Liver (tissue), 9 donors: Measurements from ENCODE around the gene HEXIM2. TPM values are rescaled to one million over a fixed set of nuclear protein-coding genes. Genes with fewer than 3 reads are reported as not detected.

Experiments
- DNase-seq: peaks from one replicate; pipeline ENCODE4 v3.0.0-alpha.2; 2017; ENCODE audit warnings: low spot score
- H3K27ac ChIP-seq, 2 donors: one replicate each; pipeline ENCODE4 v1.7.0; 2013; ENCODE audit warnings: inconsistent platforms in 2 of 2, low read length in 2 of 2, control low read depth in 1 of 2, low read depth in 1 of 2, mild to moderate bottlenecking in 1 of 2
- H3K27me3 ChIP-seq, 4 donors: one replicate each; pipeline versions ENCODE4 v1.6.1 to v1.7.0; 2013; ENCODE audit warnings: low read length in 3 of 4, inconsistent platforms in 1 of 4, mild to moderate bottlenecking in 1 of 4, moderate library complexity in 1 of 4; ENCODE audit not compliant: control insufficient read depth in 4 of 4, insufficient read depth in 4 of 4
- H3K36me3 ChIP-seq, 4 donors: one replicate each; pipeline versions ENCODE4 v1.6.1 to v1.7.0; 2013; ENCODE audit warnings: low read length in 3 of 4, mild to moderate bottlenecking in 3 of 4, low read depth in 1 of 4, moderate library complexity in 1 of 4; ENCODE audit not compliant: control insufficient read depth in 4 of 4, insufficient read depth in 3 of 4
- H3K4me1 ChIP-seq, 4 donors: one replicate each; pipeline versions ENCODE4 v1.6.1 to v1.7.0; 2013; ENCODE audit warnings: low read length in 3 of 4, mild to moderate bottlenecking in 3 of 4, moderate library complexity in 1 of 4; ENCODE audit not compliant: control insufficient read depth in 4 of 4, insufficient read depth in 4 of 4
- H3K4me3 ChIP-seq, 3 donors: one replicate each; pipeline versions ENCODE4 v1.6.1 to v1.7.0; 2013; ENCODE audit warnings: low read length in 3 of 3, control low read depth in 1 of 3, low read depth in 1 of 3, mild to moderate bottlenecking in 1 of 3
- H3K9ac ChIP-seq, 2 donors: one replicate each; pipeline ENCODE4 v1.7.0; 2013; ENCODE audit warnings: low read length in 2 of 2, mild to moderate bottlenecking in 2 of 2, moderate library complexity in 2 of 2, control low read depth in 1 of 2, low read depth in 1 of 2
- H3K9me3 ChIP-seq, 4 donors: one replicate each; pipeline versions ENCODE4 v1.6.1 to v1.7.0; 2013; ENCODE audit warnings: low read length in 3 of 4; ENCODE audit not compliant: control insufficient read depth in 4 of 4
- EGR1 ChIP-seq, 2 donors: IDR thresholded peaks; 2 replicates each; pipeline ENCODE4 v1.6.1; 2016 to 2018; ENCODE audit warnings: antibody characterized with exemption in 2 of 2, low read depth in 2 of 2
- FOXA1 ChIP-seq: IDR thresholded peaks from 2 replicates; pipeline ENCODE4 v1.6.1; 2016; ENCODE audit warnings: antibody characterized with exemption
- FOXA2 ChIP-seq: IDR thresholded peaks from 2 replicates; pipeline ENCODE4 v1.6.1; 2016; ENCODE audit warnings: antibody characterized with exemption
- GABPA ChIP-seq, 2 donors: IDR thresholded peaks in 1 of 2; conservative IDR thresholded peaks in 1 of 2; 2 replicates each; pipeline ENCODE4 v1.6.1; 2016; ENCODE audit warnings: antibody characterized with exemption in 2 of 2, mild to moderate bottlenecking in 1 of 2, moderate library complexity in 1 of 2
- HNF4A ChIP-seq, 2 donors: conservative IDR thresholded peaks; 2 replicates each; pipeline ENCODE4 v1.6.1; 2016; ENCODE audit warnings: antibody characterized with exemption in 2 of 2, mild to moderate bottlenecking in 2 of 2
- HNF4G ChIP-seq: IDR thresholded peaks from 2 replicates; pipeline ENCODE4 v1.6.1; 2016; ENCODE audit warnings: antibody characterized with exemption
- JUND ChIP-seq, 2 donors: IDR thresholded peaks; 2 replicates each; pipeline ENCODE4 v1.6.1; 2016; ENCODE audit warnings: antibody characterized with exemption in 2 of 2
- NR2F2 ChIP-seq: IDR thresholded peaks from 2 replicates; pipeline ENCODE4 v1.6.1; 2016; ENCODE audit warnings: antibody characterized with exemption
- RAD21 ChIP-seq, 2 donors: IDR thresholded peaks; 2 replicates each; pipeline ENCODE4 v1.6.1; 2016; ENCODE audit warnings: antibody characterized with exemption in 2 of 2, mild to moderate bottlenecking in 2 of 2
- RXRA ChIP-seq, 2 donors: IDR thresholded peaks; 2 replicates each; pipeline ENCODE4 v1.6.1; 2017 to 2018; ENCODE audit warnings: antibody characterized with exemption in 2 of 2, mild to moderate bottlenecking in 1 of 2
- SP1 ChIP-seq: IDR thresholded peaks from 2 replicates; pipeline ENCODE4 v1.6.1; 2018; ENCODE audit warnings: antibody characterized with exemption, mild to moderate bottlenecking
- TAF1 ChIP-seq: conservative IDR thresholded peaks from 2 replicates; pipeline ENCODE4 v1.6.1; 2016; ENCODE audit warnings: antibody characterized with exemption, mild to moderate bottlenecking
- YY1 ChIP-seq: IDR thresholded peaks from 2 replicates; pipeline ENCODE4 v1.6.1; 2016; ENCODE audit warnings: antibody characterized with exemption, mild to moderate bottlenecking
- WGBS: extraction: QIAGEN DNeasy Blood & Tissue Kit; methylation state at CpG from one replicate; pipeline ENCODE4 v1.1.7; 2013; 5-methylcytosine and 5-hydroxymethylcytosine counted together
- polyA plus RNA-seq, 2 donors: library from polyadenylated mRNA; stranded (reverse) in 1 of 2; unstranded in 1 of 2; fragments of 200-250 nt in 1 of 2; fragments of >200 nt in 1 of 2; fragmentation: Nextera tagmentation in 1 of 2; extraction: Ambion mirVana in 1 of 2; gene quantifications; one replicate each; pipeline versions ENCODE4 v1.2.1 to v1.2.3, GENCODE V29; 2013 to 2015
- total RNA-seq, 2 donors: library from RNA; depleted of rRNA; stranded (reverse); fragments of >200 nt; gene quantifications; one replicate each; pipeline ENCODE4 v1.2.3, GENCODE V29; 2014
- TF ChIP-seq, protein P1 (sequence below): IDR thresholded peaks from 2 replicates; pipeline ENCODE4 v1.6.1; 2016; ENCODE audit warnings: antibody characterized with exemption, mild to moderate bottlenecking
- TF ChIP-seq, protein P2 (sequence below): IDR thresholded peaks from 2 replicates; pipeline ENCODE4 v1.6.1; 2016; ENCODE audit warnings: antibody characterized with exemption
- TF ChIP-seq, protein P3 (sequence below): IDR thresholded peaks from 2 replicates; pipeline ENCODE4 v1.6.1; 2016; ENCODE audit warnings: antibody characterized with exemption
- TF ChIP-seq, protein P4 (sequence below): IDR thresholded peaks from 2 replicates; pipeline ENCODE4 v1.6.1; 2016; ENCODE audit warnings: antibody characterized with exemption
- TF ChIP-seq, protein P5 (sequence below): fragments of 150-350 bp; IDR thresholded peaks from 2 replicates; pipeline ENCODE4 v1.5.1; 2017; ENCODE audit warnings: improper control_type of control experiment, low read depth, low read length; ENCODE audit not compliant: missing input control
- donor health status: healthy.
- donor health status: healthy.
- donor health status: healthy.
- donor health status: healthy.
- donor health status: healthy.

Gene HEXIM2
- total and polyA plus RNA-seq, 4 donors = 3.5 to 10.7 (median 5.5) TPM

DNA sequence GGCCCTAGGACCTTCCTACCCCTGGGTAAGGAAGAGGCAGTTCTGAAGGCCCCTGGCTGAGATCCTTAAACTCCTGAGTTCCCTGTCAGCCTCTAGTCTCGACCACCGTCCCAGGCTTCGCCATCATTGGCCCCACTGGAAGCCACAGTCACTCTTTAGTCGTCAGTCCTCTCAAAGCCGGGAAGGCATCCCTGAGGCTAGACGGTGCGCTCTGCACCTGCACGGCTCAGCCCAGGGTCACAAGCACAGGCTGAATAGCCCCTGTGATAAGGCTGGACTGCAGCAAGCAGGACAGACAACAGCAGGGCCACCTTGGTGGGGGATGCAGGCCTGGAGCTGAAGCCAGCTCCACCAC, 16.7 kb upstream of the HEXIM2 start:
- DNase-seq = no peak
- Histone ChIP-seq H3K27ac (peak overlapping the region; percentile 77 to 85), H3K27me3 (no peaks in the 10 kb centered on the region), H3K9me3 (no peaks in the 10 kb centered on the region), H3K4me1 (peaks cover 8 to 48% (median 30%) of the 10 kb centered on the region in 4 donors), H3K9ac (no peak overlapping the region), H3K36me3 (peaks cover 0 to 4% (median 2%) of the 10 kb centered on the region in 4 donors), H3K4me3 (peak overlapping the region in 1 of 3 donors; percentile 39)
- 76% methylated on average over 8 of the region's 8 CpGs for WGBS
- no peak for TF ChIP-seq RXRA (IDR thresholded peaks at IDR 0.05)
- TF ChIP-seq NR2F2 = no peak
- no peak for TF ChIP-seq FOXA1
- no peak for TF ChIP-seq RAD21 (IDR thresholded peaks at IDR 0.05)
- no peak for TF ChIP-seq EGR1 (IDR thresholded peaks at IDR 0.05; ENCODE audit: low read depth in 2 of 2)
- no peak for TF ChIP-seq YY1
- TF ChIP-seq, protein P1, sequence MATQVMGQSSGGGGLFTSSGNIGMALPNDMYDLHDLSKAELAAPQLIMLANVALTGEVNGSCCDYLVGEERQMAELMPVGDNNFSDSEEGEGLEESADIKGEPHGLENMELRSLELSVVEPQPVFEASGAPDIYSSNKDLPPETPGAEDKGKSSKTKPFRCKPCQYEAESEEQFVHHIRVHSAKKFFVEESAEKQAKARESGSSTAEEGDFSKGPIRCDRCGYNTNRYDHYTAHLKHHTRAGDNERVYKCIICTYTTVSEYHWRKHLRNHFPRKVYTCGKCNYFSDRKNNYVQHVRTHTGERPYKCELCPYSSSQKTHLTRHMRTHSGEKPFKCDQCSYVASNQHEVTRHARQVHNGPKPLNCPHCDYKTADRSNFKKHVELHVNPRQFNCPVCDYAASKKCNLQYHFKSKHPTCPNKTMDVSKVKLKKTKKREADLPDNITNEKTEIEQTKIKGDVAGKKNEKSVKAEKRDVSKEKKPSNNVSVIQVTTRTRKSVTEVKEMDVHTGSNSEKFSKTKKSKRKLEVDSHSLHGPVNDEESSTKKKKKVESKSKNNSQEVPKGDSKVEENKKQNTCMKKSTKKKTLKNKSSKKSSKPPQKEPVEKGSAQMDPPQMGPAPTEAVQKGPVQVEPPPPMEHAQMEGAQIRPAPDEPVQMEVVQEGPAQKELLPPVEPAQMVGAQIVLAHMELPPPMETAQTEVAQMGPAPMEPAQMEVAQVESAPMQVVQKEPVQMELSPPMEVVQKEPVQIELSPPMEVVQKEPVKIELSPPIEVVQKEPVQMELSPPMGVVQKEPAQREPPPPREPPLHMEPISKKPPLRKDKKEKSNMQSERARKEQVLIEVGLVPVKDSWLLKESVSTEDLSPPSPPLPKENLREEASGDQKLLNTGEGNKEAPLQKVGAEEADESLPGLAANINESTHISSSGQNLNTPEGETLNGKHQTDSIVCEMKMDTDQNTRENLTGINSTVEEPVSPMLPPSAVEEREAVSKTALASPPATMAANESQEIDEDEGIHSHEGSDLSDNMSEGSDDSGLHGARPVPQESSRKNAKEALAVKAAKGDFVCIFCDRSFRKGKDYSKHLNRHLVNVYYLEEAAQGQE = no peak
- TF ChIP-seq, protein P2, sequence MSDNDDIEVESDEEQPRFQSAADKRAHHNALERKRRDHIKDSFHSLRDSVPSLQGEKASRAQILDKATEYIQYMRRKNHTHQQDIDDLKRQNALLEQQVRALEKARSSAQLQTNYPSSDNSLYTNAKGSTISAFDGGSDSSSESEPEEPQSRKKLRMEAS = no peak
- TF ChIP-seq HNF4A (conservative IDR thresholded peaks at IDR 0.05) = no peak
- TF ChIP-seq, protein P3, sequence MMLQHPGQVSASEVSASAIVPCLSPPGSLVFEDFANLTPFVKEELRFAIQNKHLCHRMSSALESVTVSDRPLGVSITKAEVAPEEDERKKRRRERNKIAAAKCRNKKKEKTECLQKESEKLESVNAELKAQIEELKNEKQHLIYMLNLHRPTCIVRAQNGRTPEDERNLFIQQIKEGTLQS = no peak
- TF ChIP-seq, protein P4, sequence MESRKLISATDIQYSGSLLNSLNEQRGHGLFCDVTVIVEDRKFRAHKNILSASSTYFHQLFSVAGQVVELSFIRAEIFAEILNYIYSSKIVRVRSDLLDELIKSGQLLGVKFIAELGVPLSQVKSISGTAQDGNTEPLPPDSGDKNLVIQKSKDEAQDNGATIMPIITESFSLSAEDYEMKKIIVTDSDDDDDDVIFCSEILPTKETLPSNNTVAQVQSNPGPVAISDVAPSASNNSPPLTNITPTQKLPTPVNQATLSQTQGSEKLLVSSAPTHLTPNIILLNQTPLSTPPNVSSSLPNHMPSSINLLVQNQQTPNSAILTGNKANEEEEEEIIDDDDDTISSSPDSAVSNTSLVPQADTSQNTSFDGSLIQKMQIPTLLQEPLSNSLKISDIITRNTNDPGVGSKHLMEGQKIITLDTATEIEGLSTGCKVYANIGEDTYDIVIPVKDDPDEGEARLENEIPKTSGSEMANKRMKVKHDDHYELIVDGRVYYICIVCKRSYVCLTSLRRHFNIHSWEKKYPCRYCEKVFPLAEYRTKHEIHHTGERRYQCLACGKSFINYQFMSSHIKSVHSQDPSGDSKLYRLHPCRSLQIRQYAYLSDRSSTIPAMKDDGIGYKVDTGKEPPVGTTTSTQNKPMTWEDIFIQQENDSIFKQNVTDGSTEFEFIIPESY = no peak
- TF ChIP-seq, protein P5, sequence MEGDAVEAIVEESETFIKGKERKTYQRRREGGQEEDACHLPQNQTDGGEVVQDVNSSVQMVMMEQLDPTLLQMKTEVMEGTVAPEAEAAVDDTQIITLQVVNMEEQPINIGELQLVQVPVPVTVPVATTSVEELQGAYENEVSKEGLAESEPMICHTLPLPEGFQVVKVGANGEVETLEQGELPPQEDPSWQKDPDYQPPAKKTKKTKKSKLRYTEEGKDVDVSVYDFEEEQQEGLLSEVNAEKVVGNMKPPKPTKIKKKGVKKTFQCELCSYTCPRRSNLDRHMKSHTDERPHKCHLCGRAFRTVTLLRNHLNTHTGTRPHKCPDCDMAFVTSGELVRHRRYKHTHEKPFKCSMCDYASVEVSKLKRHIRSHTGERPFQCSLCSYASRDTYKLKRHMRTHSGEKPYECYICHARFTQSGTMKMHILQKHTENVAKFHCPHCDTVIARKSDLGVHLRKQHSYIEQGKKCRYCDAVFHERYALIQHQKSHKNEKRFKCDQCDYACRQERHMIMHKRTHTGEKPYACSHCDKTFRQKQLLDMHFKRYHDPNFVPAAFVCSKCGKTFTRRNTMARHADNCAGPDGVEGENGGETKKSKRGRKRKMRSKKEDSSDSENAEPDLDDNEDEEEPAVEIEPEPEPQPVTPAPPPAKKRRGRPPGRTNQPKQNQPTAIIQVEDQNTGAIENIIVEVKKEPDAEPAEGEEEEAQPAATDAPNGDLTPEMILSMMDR = no peak
- no peak for TF ChIP-seq HNF4G
- no peak for TF ChIP-seq GABPA (IDR thresholded peaks at IDR 0.05 in 1 of 2, conservative IDR thresholded peaks at IDR 0.05 in 1 of 2)
- TF ChIP-seq JUND (IDR thresholded peaks at IDR 0.05) = no peak
- TF ChIP-seq FOXA2 = no peak
- no peak for TF ChIP-seq SP1
- TF ChIP-seq TAF1 = no peak
